ENCODE measurements around the gene AKR1C2.

- TF ChIP-seq ZC3H11A (IDR thresholded peaks at IDR 0.05): no peak
- TF ChIP-seq CTCF (IDR thresholded peaks at IDR 0.05): no peak
- no peak for TF ChIP-seq HDAC2 (IDR thresholded peaks at IDR 0.05)
- no peak for TF ChIP-seq POLR2A (IDR thresholded peaks at IDR 0.05; ENCODE audit: low read length)
- no peak for TF ChIP-seq BHLHE40 (IDR thresholded peaks at IDR 0.05; ENCODE audit: low read depth, low read length)
- TF ChIP-seq, protein P1, sequence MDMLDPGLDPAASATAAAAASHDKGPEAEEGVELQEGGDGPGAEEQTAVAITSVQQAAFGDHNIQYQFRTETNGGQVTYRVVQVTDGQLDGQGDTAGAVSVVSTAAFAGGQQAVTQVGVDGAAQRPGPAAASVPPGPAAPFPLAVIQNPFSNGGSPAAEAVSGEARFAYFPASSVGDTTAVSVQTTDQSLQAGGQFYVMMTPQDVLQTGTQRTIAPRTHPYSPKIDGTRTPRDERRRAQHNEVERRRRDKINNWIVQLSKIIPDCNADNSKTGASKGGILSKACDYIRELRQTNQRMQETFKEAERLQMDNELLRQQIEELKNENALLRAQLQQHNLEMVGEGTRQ (IDR thresholded peaks at IDR 0.05): no peak
- no peak for TF ChIP-seq SREBF2 (IDR thresholded peaks at IDR 0.05)
- no peak for TF ChIP-seq ZFP36 (IDR thresholded peaks at IDR 0.05; ENCODE audit: borderline replicate concordance, partially characterized antibody)
- TF ChIP-seq, protein P2, sequence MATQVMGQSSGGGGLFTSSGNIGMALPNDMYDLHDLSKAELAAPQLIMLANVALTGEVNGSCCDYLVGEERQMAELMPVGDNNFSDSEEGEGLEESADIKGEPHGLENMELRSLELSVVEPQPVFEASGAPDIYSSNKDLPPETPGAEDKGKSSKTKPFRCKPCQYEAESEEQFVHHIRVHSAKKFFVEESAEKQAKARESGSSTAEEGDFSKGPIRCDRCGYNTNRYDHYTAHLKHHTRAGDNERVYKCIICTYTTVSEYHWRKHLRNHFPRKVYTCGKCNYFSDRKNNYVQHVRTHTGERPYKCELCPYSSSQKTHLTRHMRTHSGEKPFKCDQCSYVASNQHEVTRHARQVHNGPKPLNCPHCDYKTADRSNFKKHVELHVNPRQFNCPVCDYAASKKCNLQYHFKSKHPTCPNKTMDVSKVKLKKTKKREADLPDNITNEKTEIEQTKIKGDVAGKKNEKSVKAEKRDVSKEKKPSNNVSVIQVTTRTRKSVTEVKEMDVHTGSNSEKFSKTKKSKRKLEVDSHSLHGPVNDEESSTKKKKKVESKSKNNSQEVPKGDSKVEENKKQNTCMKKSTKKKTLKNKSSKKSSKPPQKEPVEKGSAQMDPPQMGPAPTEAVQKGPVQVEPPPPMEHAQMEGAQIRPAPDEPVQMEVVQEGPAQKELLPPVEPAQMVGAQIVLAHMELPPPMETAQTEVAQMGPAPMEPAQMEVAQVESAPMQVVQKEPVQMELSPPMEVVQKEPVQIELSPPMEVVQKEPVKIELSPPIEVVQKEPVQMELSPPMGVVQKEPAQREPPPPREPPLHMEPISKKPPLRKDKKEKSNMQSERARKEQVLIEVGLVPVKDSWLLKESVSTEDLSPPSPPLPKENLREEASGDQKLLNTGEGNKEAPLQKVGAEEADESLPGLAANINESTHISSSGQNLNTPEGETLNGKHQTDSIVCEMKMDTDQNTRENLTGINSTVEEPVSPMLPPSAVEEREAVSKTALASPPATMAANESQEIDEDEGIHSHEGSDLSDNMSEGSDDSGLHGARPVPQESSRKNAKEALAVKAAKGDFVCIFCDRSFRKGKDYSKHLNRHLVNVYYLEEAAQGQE (IDR thresholded peaks at IDR 0.05): no peak
- no peak for TF ChIP-seq HOXB5 (CRISPR knock-in tag; IDR thresholded peaks at IDR 0.05)
Measured at GRCh38 chr10:4953405-4953804, 50.3 kb downstream of the AKR1C2 start.

Data from A549 (cell line).